ENCODE data around the gene QRSL1. TPM values are rescaled to one million over a fixed set of nuclear protein-coding genes. Genes with fewer than 3 reads are reported as not detected.
"Not testable (repeated sequence)": the region's sequence is repeated elsewhere in the genome, so short reads cannot be mapped to it uniquely, and the experiment has no call there.

QRSL1 gene
- total RNA-seq, 1 donor from 2014 or later: 10.7 TPM

- no peak for TF ChIP-seq CTCF (IDR thresholded peaks at IDR 0.05)
- peaks cover 16% of the 10 kb centered on the region for H3K36me3 ChIP-seq
- H3K27me3 ChIP-seq (ENCODE audit: low read depth): no peaks in the 10 kb centered on the region
- no peak for ATAC-seq
- H3K4me3 ChIP-seq: no peak overlapping the region
- no peak for DNase-seq
- H3K4me1 ChIP-seq: no peaks in the 10 kb centered on the region
- H3K9me3 ChIP-seq: no peaks in the 10 kb centered on the region
- intact Hi-C loops (cut with DNase I): no loop called here
- H3K27ac ChIP-seq: no peak overlapping the region
Observed at GRCh38 chr6:106623039-106623438, 6.3 kb upstream of the QRSL1 start.

GRCh38 chr6:106626485-106626884, 2.9 kb upstream of the QRSL1 start:
- intact Hi-C loops (cut with DNase I): no loop called here
- Histone ChIP-seq H3K36me3 (peaks cover 8% of the 10 kb centered on the region), H3K9me3 (no peaks in the 10 kb centered on the region), H3K4me1 (peaks cover 17% of the 10 kb centered on the region), H3K27ac (no peak overlapping the region), H3K4me3 (no peak overlapping the region), H3K27me3 (ENCODE audit: low read depth) (no peaks in the 10 kb centered on the region)
- no peak for TF ChIP-seq CTCF (IDR thresholded peaks at IDR 0.05)
- ATAC-seq (no peak), DNase-seq (no peak)

- DNase-seq; H3K36me3 ChIP-seq; H3K27ac ChIP-seq; H3K9me3 ChIP-seq; intact Hi-C loops (cut with DNase I); H3K4me3 ChIP-seq; ATAC-seq; H3K27me3 ChIP-seq (ENCODE audit: low read depth): not testable (repeated sequence)
- peaks cover 17% of the 10 kb centered on the region for H3K4me1 ChIP-seq
Observed at GRCh38 chr6:106627760-106628159, 1.6 kb upstream of the QRSL1 start.

GRCh38 chr6:106628658-106629102, 698 bp upstream of the QRSL1 start:
- no peak for DNase-seq
- Histone ChIP-seq H3K27ac (peak overlapping the region; percentile 81), H3K36me3 (no peaks in the 10 kb centered on the region), H3K4me3 (peak overlapping the region; percentile 100), H3K9me3 (no peaks in the 10 kb centered on the region), H3K4me1 (peaks cover 17% of the 10 kb centered on the region), H3K27me3 (ENCODE audit: low read depth) (no peaks in the 10 kb centered on the region)
- intact Hi-C loops (cut with DNase I): no loop called here
- ATAC-seq: peak; percentile 21 to 22
- TF ChIP-seq CTCF (IDR thresholded peaks at IDR 0.05): no peak

- ATAC-seq (no peak), DNase-seq (no peak)
- no peak for TF ChIP-seq CTCF (IDR thresholded peaks at IDR 0.05)
- Histone ChIP-seq H3K4me1 (peaks cover 17% of the 10 kb centered on the region), H3K27ac (peak overlapping the region; percentile 81), H3K9me3 (no peaks in the 10 kb centered on the region), H3K36me3 (no peaks in the 10 kb centered on the region), H3K27me3 (ENCODE audit: low read depth) (no peaks in the 10 kb centered on the region), H3K4me3 (peak overlapping the region; percentile 100)
- intact Hi-C loops (cut with DNase I): no loop called here
Observed at GRCh38 chr6:106629859-106630163, 433 bp downstream of the QRSL1 start.

- Histone ChIP-seq H3K27me3 (ENCODE audit: low read depth) (no peaks in the 10 kb centered on the region), H3K9me3 (no peaks in the 10 kb centered on the region), H3K36me3 (no peaks in the 10 kb centered on the region), H3K27ac (peak overlapping the region; percentile 81), H3K4me1 (peaks cover 17% of the 10 kb centered on the region), H3K4me3 (peak overlapping the region; percentile 100)
- ATAC-seq (no peak), DNase-seq (no peak)
- no peak for TF ChIP-seq CTCF (IDR thresholded peaks at IDR 0.05)
- intact Hi-C loops (cut with DNase I): no loop called here
Observed at GRCh38 chr6:106630366-106630765, 988 bp downstream of the QRSL1 start.
